Chondrocyte (in vitro differentiated cells): ENCODE measurements around the gene COQ2. TPM values are rescaled to one million over a fixed set of nuclear protein-coding genes. Genes with fewer than 3 reads are reported as not detected.

Experiments used
- DNase-seq: peaks from one replicate; pipeline ENCODE4 v3.0.0; 2021; ENCODE audit warnings: mixed read lengths, low spot score
- H3K27ac Mint-ChIP-seq: one replicate; pipeline ENCODE4 v1.8.0; 2021; ENCODE audit warnings: mild to moderate bottlenecking, moderate library complexity, mixed read lengths; ENCODE audit not compliant: unreplicated experiment
- H3K27me3 Mint-ChIP-seq: 2 replicates; pipeline ENCODE4 v1.8.0; 2021; ENCODE audit warnings: low read depth, mixed read lengths
- H3K36me3 Mint-ChIP-seq: 2 replicates; pipeline ENCODE4 v1.8.0; 2021; ENCODE audit warnings: low read depth, mixed read lengths
- H3K4me1 Mint-ChIP-seq: 2 replicates; pipeline ENCODE4 v1.8.0; 2021; ENCODE audit warnings: low read depth, mild to moderate bottlenecking, mixed read lengths
- H3K4me3 Mint-ChIP-seq: one replicate; pipeline ENCODE4 v1.8.0; 2021; ENCODE audit warnings: mild to moderate bottlenecking, moderate library complexity, mixed read lengths; ENCODE audit not compliant: unreplicated experiment
- H3K9me3 Mint-ChIP-seq: 2 replicates; pipeline ENCODE4 v1.8.0; 2021; ENCODE audit warnings: low read depth, mixed read lengths
- total RNA-seq: library from RNA; stranded (reverse); gene quantifications from 3 replicates; pipeline ENCODE4 v1.2.1, GENCODE V29; 2021
- TF ChIP-seq, protein P1 (sequence below): fragments of 200-600 bp; sonication (generic); IDR thresholded peaks from 2 replicates; pipeline ENCODE4 v1.5.0; 2021; ENCODE audit warnings: antibody characterized with exemption, mild to moderate bottlenecking, moderate library complexity

Gene COQ2
- total RNA-seq, 1 donor from 2014 or later, result 8.5 TPM

DNA sequence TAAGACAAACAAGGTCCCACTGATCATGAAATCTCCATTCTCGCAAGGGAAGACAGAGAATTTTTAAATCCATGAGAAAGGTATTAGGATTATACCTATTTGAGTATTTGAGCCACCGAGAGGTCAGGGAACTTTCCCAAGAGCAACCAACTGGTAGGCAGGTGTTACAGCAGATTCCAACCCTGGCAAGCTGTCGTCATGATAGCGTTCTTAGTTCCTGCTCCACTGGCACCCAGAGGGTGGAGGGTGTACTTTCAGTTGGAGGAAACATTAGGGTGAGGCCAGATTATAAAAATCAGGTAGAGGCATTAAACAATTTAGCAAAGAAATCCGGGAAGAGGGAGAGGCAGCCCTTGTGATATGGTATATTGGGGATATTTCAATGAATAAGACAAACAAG lies 23.3 kb downstream of the COQ2 start:
- Mint-ChIP-seq H3K4me3 (no peak overlapping the region), H3K9me3 (no peaks in the 10 kb centered on the region), H3K4me1 (peaks cover 28% of the 10 kb centered on the region), H3K27ac (no peak overlapping the region), H3K27me3 (no peaks in the 10 kb centered on the region), H3K36me3 (peaks cover 3% of the 10 kb centered on the region)
- DNase-seq, result no peak
- TF ChIP-seq, protein P1, sequence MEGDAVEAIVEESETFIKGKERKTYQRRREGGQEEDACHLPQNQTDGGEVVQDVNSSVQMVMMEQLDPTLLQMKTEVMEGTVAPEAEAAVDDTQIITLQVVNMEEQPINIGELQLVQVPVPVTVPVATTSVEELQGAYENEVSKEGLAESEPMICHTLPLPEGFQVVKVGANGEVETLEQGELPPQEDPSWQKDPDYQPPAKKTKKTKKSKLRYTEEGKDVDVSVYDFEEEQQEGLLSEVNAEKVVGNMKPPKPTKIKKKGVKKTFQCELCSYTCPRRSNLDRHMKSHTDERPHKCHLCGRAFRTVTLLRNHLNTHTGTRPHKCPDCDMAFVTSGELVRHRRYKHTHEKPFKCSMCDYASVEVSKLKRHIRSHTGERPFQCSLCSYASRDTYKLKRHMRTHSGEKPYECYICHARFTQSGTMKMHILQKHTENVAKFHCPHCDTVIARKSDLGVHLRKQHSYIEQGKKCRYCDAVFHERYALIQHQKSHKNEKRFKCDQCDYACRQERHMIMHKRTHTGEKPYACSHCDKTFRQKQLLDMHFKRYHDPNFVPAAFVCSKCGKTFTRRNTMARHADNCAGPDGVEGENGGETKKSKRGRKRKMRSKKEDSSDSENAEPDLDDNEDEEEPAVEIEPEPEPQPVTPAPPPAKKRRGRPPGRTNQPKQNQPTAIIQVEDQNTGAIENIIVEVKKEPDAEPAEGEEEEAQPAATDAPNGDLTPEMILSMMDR, result no peak

DNA sequence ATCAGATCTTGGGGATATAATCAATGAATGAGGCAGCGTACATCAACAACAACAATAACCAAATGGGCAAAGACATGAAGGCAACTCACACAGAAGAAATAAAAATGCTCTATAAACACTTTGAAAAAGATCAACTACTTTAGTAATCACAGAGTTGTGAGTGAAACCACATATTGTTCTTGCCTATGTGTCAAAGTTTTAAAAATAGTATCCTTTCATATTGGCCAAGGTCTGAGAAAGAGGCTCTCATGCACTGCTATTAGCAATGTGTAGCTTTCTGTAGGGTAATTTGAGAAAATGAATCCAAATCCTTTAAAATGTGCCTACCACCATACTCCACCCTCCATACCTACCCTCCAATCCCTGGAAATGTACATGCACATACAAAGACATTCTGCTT lies 25.0 kb downstream of the COQ2 start:
- no peaks in the 10 kb centered on the region for H3K36me3 Mint-ChIP-seq
- no peak for DNase-seq

DNA sequence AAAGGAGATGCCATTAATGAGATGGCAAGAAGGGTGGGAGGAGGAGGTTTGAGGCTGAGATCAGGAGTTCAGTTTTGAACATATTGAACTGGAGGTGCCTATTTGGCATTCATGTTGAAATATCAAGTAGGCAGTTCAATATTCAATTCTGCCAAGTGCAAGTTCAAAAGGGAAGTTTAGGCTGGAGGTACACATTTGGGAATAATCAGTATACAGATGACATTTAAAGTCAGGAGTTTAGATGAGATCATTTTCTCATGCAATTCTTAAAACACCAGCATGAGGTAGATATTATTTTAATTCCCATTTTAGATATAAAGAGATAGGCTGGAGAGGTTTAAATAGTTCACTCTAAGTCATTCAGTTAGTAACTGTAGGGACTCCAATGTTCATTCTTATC lies 26.1 kb downstream of the COQ2 start:
- DNase-seq, result no peak
- Mint-ChIP-seq H3K36me3 (no peaks in the 10 kb centered on the region), H3K4me3 (no peak overlapping the region), H3K27me3 (no peaks in the 10 kb centered on the region), H3K4me1 (peaks cover 35% of the 10 kb centered on the region), H3K9me3 (no peaks in the 10 kb centered on the region), H3K27ac (no peak overlapping the region)
- TF ChIP-seq, protein P1, result no peak

More for the DNA sequence above, 25.0 kb downstream of the COQ2 start:
- H3K9me3 Mint-ChIP-seq, result no peaks in the 10 kb centered on the region
- H3K27me3 Mint-ChIP-seq, result no peaks in the 10 kb centered on the region
- H3K4me1 Mint-ChIP-seq, result peaks cover 35% of the 10 kb centered on the region
- TF ChIP-seq, protein P1, result no peak
- H3K27ac Mint-ChIP-seq, result no peak overlapping the region
- no peak overlapping the region for H3K4me3 Mint-ChIP-seq

DNA sequence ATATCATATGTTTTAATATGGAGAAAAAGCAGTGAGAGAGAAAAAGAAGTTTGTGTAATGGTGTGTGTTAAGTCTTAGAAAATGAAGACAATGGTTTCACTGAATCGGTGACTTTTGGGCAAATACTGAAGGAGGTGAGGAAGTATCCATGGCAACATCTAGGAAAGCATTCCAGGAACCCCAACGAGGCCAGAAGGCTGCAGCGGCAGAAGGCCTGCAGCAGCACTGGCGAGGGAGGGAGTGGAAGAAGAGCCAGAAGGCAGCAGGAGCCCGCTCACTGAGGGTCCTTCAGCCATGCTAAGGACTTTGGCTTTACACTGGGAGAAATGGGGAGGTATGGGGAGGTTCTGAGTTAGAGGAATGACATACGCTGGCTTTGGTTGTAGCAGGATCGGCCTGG lies 26.8 kb downstream of the COQ2 start:
- Mint-ChIP-seq H3K27me3 (no peaks in the 10 kb centered on the region), H3K9me3 (no peaks in the 10 kb centered on the region), H3K4me3 (no peak overlapping the region), H3K4me1 (peaks cover 35% of the 10 kb centered on the region), H3K27ac (no peak overlapping the region), H3K36me3 (no peaks in the 10 kb centered on the region)
- no peak for DNase-seq
- TF ChIP-seq, protein P1, result no peak

DNA sequence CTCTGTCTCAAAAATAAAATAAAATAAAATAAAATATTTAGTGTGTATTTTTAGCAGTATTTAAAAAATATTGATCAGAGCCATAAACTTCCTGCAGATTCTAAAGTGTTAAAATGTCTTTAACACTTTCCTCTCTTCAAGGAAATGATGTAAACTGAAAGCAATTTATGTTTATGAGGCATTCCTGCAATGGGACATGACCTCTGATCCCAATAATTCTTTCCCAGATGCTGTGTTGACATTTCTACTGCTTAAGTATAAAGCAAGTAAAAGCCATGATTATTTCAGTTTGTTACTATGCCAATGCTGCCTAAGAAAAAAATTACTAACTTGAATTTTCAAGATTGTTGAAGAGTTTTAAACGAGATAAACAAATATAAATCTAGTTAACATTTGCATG lies 29.0 kb downstream of the COQ2 start:
- no peaks in the 10 kb centered on the region for H3K9me3 Mint-ChIP-seq
- DNase-seq, result no peak
- H3K27ac Mint-ChIP-seq, result peak overlapping the region; percentile 99

More for the DNA sequence above, 29.0 kb downstream of the COQ2 start:
- Mint-ChIP-seq H3K27me3 (no peaks in the 10 kb centered on the region), H3K4me1 (peaks cover 49% of the 10 kb centered on the region), H3K36me3 (no peaks in the 10 kb centered on the region), H3K4me3 (no peak overlapping the region)
- TF ChIP-seq, protein P1, result no peak
